Astrocyte (in vitro differentiated cells and primary cell): ENCODE results near the gene XPO1.

Experiments used
- EZH2 ChIP-seq: IDR thresholded peaks from 2 replicates; pipeline ENCODE4 v1.6.1; 2012; ENCODE audit warnings: mild to moderate bottlenecking, low read length, inconsistent platforms; ENCODE audit not compliant: insufficient read depth
- TF ChIP-seq, protein P1 (sequence below): IDR thresholded peaks from 2 replicates; pipeline ENCODE4 v1.5.1; 2011; ENCODE audit warnings: low read depth, mild to moderate bottlenecking, inconsistent platforms, low read length, moderate library complexity; ENCODE audit not compliant: insufficient read depth

GRCh38 chr2:61437170-61437569, 101.0 kb downstream of the XPO1 start:
- TF ChIP-seq, protein P1, sequence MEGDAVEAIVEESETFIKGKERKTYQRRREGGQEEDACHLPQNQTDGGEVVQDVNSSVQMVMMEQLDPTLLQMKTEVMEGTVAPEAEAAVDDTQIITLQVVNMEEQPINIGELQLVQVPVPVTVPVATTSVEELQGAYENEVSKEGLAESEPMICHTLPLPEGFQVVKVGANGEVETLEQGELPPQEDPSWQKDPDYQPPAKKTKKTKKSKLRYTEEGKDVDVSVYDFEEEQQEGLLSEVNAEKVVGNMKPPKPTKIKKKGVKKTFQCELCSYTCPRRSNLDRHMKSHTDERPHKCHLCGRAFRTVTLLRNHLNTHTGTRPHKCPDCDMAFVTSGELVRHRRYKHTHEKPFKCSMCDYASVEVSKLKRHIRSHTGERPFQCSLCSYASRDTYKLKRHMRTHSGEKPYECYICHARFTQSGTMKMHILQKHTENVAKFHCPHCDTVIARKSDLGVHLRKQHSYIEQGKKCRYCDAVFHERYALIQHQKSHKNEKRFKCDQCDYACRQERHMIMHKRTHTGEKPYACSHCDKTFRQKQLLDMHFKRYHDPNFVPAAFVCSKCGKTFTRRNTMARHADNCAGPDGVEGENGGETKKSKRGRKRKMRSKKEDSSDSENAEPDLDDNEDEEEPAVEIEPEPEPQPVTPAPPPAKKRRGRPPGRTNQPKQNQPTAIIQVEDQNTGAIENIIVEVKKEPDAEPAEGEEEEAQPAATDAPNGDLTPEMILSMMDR = no peak
- TF ChIP-seq EZH2 = no peak
